Heart left ventricle (tissue), 16 donors: Measurements from ENCODE around the gene MYO1G. TPM values are rescaled to one million over a fixed set of nuclear protein-coding genes. Genes with fewer than 3 reads are reported as not detected.

Experiments used
- ATAC-seq, 4 donors: fragments of 200-7000 bp; cut with Tn5 transposase; one replicate each; pipeline ENCODE4 v1.9.1; 2020 to 2022; ENCODE audit warnings: moderate library complexity in 4 of 4, mild to moderate bottlenecking in 3 of 4, moderate number of reproducible peaks in 1 of 4
- DNase-seq, 5 donors: peaks; one replicate each; pipeline ENCODE4 v3.0.0-alpha.2; 2020
- H3K27ac ChIP-seq, 12 donors: fragments of 200-600 bp; sonication (generic) in 4 of 12; one replicate each; pipeline versions ENCODE4 v1.5.0 to v1.8.0; 2016 to 2022; ENCODE audit warnings: mild to moderate bottlenecking in 2 of 12
- H3K27me3 ChIP-seq, 9 donors: fragments of 200-600 bp; sonication (generic) in 2 of 9; one replicate each; pipeline versions ENCODE4 v1.5.1 to v1.8.0; 2016 to 2022; ENCODE audit warnings: mild to moderate bottlenecking in 3 of 9
- H3K36me3 ChIP-seq, 9 donors: fragments of 200-600 bp; sonication (generic) in 2 of 9; one replicate each; pipeline versions ENCODE4 v1.5.0 to v1.8.0; 2018 to 2022; ENCODE audit warnings: mild to moderate bottlenecking in 2 of 9
- H3K4me1 ChIP-seq, 12 donors: fragments of 200-600 bp; sonication (generic) in 4 of 12; one replicate each; pipeline versions ENCODE4 v1.5.0 to v1.8.0; 2016 to 2022; ENCODE audit warnings: mild to moderate bottlenecking in 3 of 12
- H3K4me3 ChIP-seq, 12 donors: fragments of 200-600 bp; sonication (generic) in 4 of 12; one replicate each; pipeline versions ENCODE4 v1.5.0 to v1.8.0; 2017 to 2022; ENCODE audit warnings: mild to moderate bottlenecking in 9 of 12, moderate library complexity in 4 of 12
- H3K9me3 ChIP-seq, 12 donors: fragments of 200-600 bp; sonication (generic) in 4 of 12; one replicate each; pipeline versions ENCODE4 v1.5.0 to v1.8.0; 2016 to 2022; ENCODE audit warnings: mild to moderate bottlenecking in 1 of 12
- CTCF ChIP-seq, 12 donors: fragments of 200-600 bp; sonication (generic) in 4 of 12; IDR thresholded peaks; one replicate each; pipeline versions ENCODE4 v1.5.0 to v1.8.0; 2018 to 2022; ENCODE audit warnings: antibody characterized with exemption in 12 of 12, mild to moderate bottlenecking in 5 of 12
- POLR2A ChIP-seq, 2 donors: fragments of 450-650 bp; IDR thresholded peaks; one replicate each; pipeline ENCODE4 v1.6.1; 2017; ENCODE audit warnings: antibody characterized with exemption in 2 of 2, mild to moderate bottlenecking in 2 of 2, moderate library complexity in 2 of 2
- WGBS, 4 donors: extraction: QIAGEN DNeasy Blood & Tissue Kit in 2 of 4; methylation state at CpG; one replicate each; pipeline versions ENCODE4 v1.1.5 to v1.1.7; 2013 to 2018; 5-methylcytosine and 5-hydroxymethylcytosine counted together
- intact Hi-C, 10 donors: fragments of 100-400 bp; cut with DNase I; formaldehyde crosslinking; loops; one replicate each; pipeline versions ENCODE4 v1.11.1 to v1.14.2; 2022
- polyA plus RNA-seq, 2 donors: library from polyadenylated mRNA; stranded (reverse); fragments of 200-250 nt; gene quantifications; one replicate each; pipeline ENCODE4 v1.2.3, GENCODE V29; 2013
- total RNA-seq, 9 donors: library from RNA; depleted of rRNA in 2 of 9; stranded (reverse); fragments of >200 nt in 2 of 9; fragmentation: NEBNext Ultra II Directional in 3 of 9; extraction: Animal tissue kit (Norgen Biotek cat#: 25700) in 3 of 9; gene quantifications; one replicate each; pipeline versions ENCODE4 v1.1.0 to v1.2.4, GENCODE V29; 2016 to 2023
- donor health status: ischemic (EF 13 %, LVEDD 7.1; RV severe dilation, severe dysfunction).
- donor health status: healthy with polysubstance abuse.
- donor health status: DM: no; HTN: yes; CAD: no.
- donor health status: DM: no; HTN: no; CAD: no.
- donor health status: ischemic (EF 25% LVEDD 6.9; RV normal size, moderate dysfunction).
- donor health status: ischemic (EF 25% LVEDD 5.7; RV mildly dilated, moderate dysfunction).
- donor health status: healthy.
- donor health status: DM: yes; HTN: yes; CAD: no.
- donor health status: ischemic (EF 35%, LVEDD 5.7; RV mildly dilated, moderate dysfunction).
- donor health status: nonischemic (EF 11% LVEDD 7.7; RV severe dilation, severe dysfunction).
- donor health status: DM: yes; HTN: yes; CAD: no.
- donor health status: PGD.
- donor health status: ischemic (EF 29% LVEDD 5.4; RV normal size, mild dysfunction).
- donor health status: nonischemic (EF 23%, LVEDD 6.1; RV moderate dilation, normal function).

Gene MYO1G
- total and polyA plus RNA-seq, 11 donors, result 0.13 to 19.0 (median 0.79) TPM

GRCh38 chr7:44969049-44969700 lies 9.6 kb downstream of the MYO1G start:
- WGBS, 4 donors, result 90 to 93% (median 91%) methylated on average over 8 to 11 of the region's 11 CpGs
- Histone ChIP-seq H3K4me3 (no peak overlapping the region), H3K36me3 (peaks cover 0 to 73% (median 0%) of the 10 kb centered on the region in 9 donors), H3K9me3 (no peaks in the 10 kb centered on the region), H3K27ac (no peak overlapping the region), H3K27me3 (no peaks in the 10 kb centered on the region), H3K4me1 (peaks cover 0 to 4% (median 0%) of the 10 kb centered on the region in 12 donors)
- ATAC-seq (no peak), DNase-seq (no peak)
- intact Hi-C loops, result loop anchor here in 1 of 10 donors (5.0 kb wide), 1 partner anchor 148 kb away; no protein-coding TSS in a partner anchor
- TF ChIP-seq CTCF (IDR thresholded peaks at IDR 0.05) (no peak), POLR2A (IDR thresholded peaks at IDR 0.05) (no peak)

- Histone ChIP-seq H3K27me3 (peaks cover 0 to 7% (median 0%) of the 10 kb centered on the region in 9 donors), H3K9me3 (no peaks in the 10 kb centered on the region), H3K4me1 (peaks cover 0 to 5% (median 3%) of the 10 kb centered on the region in 12 donors), H3K36me3 (peaks cover 0 to 62% (median 0%) of the 10 kb centered on the region in 9 donors), H3K27ac (no peak overlapping the region), H3K4me3 (no peak overlapping the region)
- ATAC-seq, result peak in 1 of 4 donors; percentile 31
- no peak for DNase-seq
- TF ChIP-seq POLR2A (IDR thresholded peaks at IDR 0.05), result no peak
- peak in 8 of 12 donors; percentile 9 to 47 (median 28) for TF ChIP-seq CTCF (IDR thresholded peaks at IDR 0.05)
- intact Hi-C loops, result loop anchor here in 1 of 10 donors (5.0 kb wide), 1 partner anchor 149 kb away; no protein-coding TSS in a partner anchor
- WGBS, 4 donors, result 63 to 83% (median 76%) methylated on average over 9 to 18 of the region's 18 CpGs
Observed at GRCh38 chr7:44967571-44968446, 11.0 kb downstream of the MYO1G start.

GRCh38 chr7:44966731-44967538 lies 11.9 kb downstream of the MYO1G start:
- no peak for DNase-seq
- Histone ChIP-seq H3K27ac (no peak overlapping the region), H3K4me3 (no peak overlapping the region), H3K36me3 (peaks cover 0 to 54% (median 0%) of the 10 kb centered on the region in 9 donors), H3K9me3 (no peaks in the 10 kb centered on the region), H3K4me1 (peaks cover 0 to 13% (median 10%) of the 10 kb centered on the region in 12 donors), H3K27me3 (peaks cover 0 to 15% (median 4%) of the 10 kb centered on the region in 9 donors)
- intact Hi-C loops, result loop anchor here in 1 of 10 donors (5.0 kb wide), 1 partner anchor 150 kb away; no protein-coding TSS in a partner anchor
- TF ChIP-seq CTCF (IDR thresholded peaks at IDR 0.05) (no peak), POLR2A (IDR thresholded peaks at IDR 0.05) (no peak)
- ATAC-seq, result no peak
- 79 to 96% (median 87%) methylated on average over 7 to 9 of the region's 9 CpGs for WGBS, 4 donors
